ENCODE measurements around the gene PDE4C.

- TF ChIP-seq BHLHE40 (IDR thresholded peaks at IDR 0.05; ENCODE audit: low read length) (no peak), MAZ (CRISPR knock-in tag; conservative IDR thresholded peaks at IDR 0.05 in 1 of 2, IDR thresholded peaks at IDR 0.05 in 1 of 2) (no peak), ZNF354B (CRISPR knock-in tag; IDR thresholded peaks at IDR 0.05) (no peak), ZBTB11 (CRISPR knock-in tag; IDR thresholded peaks at IDR 0.05) (no peak), NRF1 (conservative IDR thresholded peaks at IDR 0.05 in 1 of 2, IDR thresholded peaks at IDR 0.05 in 1 of 2) (no peak), GABPA (tag; conservative IDR thresholded peaks at IDR 0.05; ENCODE audit: low read depth) (no peak), FOXM1 (IDR thresholded peaks at IDR 0.05; ENCODE audit: low read depth) (no peak), FOXM1 (CRISPR knock-in tag; IDR thresholded peaks at IDR 0.05; ENCODE audit: low read depth) (no peak), EZH2 (IDR thresholded peaks at IDR 0.05; ENCODE audit: borderline replicate concordance, low read depth, low read length) (no peak), CTCF (IDR thresholded peaks at IDR 0.05 in 2 of 3, conservative IDR thresholded peaks at IDR 0.05 in 1 of 3; ENCODE audit: insufficient read depth in 2 of 3, low read depth in 1 of 3, low read length in 3 of 3) (no peak), SP2 (IDR thresholded peaks at IDR 0.05; ENCODE audit: extremely low read depth, low read depth, low read length, poor library complexity, severe bottlenecking) (no peak), SRF (CRISPR knock-in tag; IDR thresholded peaks at IDR 0.05) (no peak), HCFC1 (IDR thresholded peaks at IDR 0.05; ENCODE audit: low read depth, low read length) (no peak)
Observed at GRCh38 chr19:18269070-18269723, 43.0 kb upstream of the PDE4C start.
